GM18861 (cell line): Measurements from ENCODE around the gene CCND3.
"Not testable (repeated sequence)": the region's sequence is repeated elsewhere in the genome, so short reads cannot be mapped to it uniquely, and the experiment has no call there.

Source experiments
- ATAC-seq: cut with Tn5 transposase; IDR thresholded peaks from one replicate; pipeline ENCODE4 v1.9.1; 2021; ENCODE audit not compliant: unreplicated experiment

The CCND3 gene

DNA sequence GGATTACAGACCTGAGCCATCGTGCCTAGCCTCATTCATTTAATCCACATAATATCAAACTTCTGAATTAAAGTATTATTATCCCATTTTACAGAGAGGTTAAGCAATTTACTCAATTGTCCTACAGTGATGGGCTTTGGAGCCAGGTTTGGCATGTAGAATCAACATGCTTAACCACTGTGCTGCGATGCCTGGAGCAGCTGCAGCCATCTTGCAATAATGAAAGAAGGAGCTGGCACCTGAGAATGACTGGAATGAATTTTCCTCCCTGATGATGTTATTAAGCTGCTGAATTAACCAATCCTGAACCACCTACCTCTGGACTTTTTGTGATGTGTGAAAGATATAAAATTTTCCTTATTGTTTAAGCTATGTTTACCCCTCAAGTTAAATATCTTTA is 13.1 kb upstream of the CCND3 start:
- no peak for ATAC-seq

DNA sequence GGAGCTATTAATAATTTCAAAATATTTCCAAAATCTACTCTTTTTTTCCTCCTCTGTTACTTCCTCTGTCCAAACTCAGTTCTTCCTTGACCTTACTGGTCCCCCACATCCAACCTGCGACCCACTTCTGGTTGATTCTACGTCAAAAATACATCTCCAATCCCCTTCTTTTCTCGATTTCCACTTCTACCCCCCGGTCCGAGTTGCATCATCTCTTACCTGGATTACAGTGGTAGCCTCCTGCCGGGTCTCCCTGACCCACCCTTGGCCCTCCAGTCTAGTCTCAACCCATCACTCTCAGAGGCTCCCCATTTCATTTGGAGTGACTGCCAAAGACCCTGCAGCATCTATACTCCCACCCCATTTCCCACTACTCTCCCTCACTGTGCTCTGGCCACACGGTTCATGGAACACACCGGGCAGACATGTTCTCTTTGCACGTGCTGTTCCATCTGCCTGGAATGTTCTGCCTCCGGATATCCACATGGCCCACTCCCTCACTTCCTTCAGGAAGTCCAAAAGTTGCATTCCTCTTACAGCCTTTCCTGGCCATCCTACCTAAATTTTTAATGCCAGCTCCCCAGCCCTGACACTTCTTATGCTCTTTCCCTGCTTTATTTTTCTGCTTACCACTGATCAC is 6.1 kb upstream of the CCND3 start:
- no peak for ATAC-seq

DNA sequence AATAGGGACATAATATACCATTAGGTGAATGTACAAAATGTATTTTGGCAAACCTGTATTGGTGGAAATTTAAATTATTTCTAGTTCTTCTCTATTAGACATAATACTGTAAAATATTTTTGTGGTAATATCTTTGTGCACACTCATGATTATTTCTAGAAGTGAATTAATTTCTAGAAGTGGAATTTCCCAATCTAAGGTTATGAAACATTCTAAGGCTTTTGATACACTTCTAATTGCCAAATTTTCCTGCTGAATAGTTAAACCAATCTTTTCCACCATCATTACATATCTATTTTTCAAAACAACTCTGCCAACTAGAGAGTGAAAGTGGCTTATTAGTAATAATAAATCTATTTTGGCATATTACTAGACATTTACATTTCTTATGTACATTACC is 1.8 kb upstream of the CCND3 start:
- no peak for ATAC-seq

DNA sequence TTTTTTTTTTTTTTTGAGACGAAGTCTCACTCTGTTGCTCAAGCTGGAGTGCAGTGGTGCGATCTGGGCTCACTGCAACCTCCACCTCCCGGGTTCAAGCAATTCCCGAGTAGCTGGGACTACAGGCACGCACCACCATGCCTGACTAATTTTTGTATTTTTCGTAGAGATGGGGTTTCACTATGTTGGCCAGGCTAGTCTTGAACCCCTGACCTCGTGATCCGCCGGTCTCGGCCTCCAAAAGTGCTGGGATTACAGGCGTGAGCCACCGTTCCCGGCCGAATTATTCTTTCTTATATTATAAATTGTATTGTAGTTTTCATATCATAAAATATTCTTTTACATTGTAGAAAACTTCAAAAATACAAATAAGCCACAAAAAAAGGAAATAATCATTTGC is 1.3 kb upstream of the CCND3 start:
- ATAC-seq = not testable (repeated sequence)

DNA sequence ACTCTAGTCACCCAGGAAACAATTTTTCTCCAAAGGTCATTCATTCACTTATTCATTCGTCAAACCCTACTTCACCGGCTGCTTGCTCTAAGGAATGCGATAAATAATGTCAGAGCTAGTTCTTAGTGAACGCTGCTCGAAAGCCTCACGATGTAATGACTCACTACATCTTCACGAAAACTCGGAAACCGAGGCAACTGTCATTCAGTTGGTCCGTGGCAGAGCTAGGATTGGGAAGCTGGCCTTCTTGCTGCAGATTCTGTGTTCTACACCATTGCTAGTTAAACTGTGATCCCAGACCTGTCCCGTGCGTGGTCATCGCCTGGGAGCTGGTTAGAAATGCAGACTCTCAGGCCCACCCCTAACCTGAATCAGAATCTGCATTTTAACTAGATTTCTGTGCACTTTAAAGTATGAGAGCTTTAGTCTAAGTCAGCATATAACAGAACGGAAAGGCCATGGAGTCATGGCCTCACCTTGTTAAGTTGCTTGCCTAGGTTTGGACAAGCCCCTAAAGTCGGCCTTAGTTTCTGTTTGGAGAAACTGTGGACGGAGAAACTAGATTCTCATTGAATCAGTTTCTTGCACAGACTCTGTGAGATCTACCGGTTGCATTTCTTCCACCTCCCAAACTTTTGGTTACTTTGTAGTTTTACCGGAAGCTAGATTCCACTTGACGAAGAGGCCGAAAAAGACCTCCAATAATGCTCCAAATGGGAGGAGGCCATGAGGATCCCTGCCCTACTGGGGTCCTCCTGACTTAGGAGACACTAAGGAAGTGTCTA is 651 bp upstream of the CCND3 start:
- ATAC-seq = no peak

DNA sequence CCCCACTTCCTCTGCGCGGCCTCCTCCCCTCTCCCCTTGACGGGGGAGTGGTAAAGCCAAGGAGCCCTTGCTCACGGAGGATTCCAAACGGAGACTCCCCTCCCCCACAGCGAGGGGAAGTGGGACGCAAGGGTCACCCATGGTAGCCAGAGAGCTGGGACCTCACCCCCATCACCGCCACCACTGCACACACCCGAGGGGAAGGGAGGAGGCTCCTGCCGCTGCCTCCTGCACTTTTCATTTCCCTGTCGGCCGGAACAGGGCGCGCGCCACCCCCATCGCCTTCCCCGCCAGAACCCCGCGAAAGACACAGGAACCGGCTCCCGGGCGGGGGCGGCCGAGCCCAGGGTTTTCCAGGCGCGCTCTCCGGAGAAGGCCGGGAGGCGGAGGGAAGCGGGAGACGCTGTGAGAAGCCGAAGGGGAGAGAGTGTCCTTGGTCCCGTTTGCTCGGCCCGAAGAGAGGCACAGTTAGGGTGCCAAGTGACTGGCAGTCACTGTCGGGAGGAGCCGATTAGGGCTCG is 789 bp downstream of the CCND3 start:
- ATAC-seq = no peak

DNA sequence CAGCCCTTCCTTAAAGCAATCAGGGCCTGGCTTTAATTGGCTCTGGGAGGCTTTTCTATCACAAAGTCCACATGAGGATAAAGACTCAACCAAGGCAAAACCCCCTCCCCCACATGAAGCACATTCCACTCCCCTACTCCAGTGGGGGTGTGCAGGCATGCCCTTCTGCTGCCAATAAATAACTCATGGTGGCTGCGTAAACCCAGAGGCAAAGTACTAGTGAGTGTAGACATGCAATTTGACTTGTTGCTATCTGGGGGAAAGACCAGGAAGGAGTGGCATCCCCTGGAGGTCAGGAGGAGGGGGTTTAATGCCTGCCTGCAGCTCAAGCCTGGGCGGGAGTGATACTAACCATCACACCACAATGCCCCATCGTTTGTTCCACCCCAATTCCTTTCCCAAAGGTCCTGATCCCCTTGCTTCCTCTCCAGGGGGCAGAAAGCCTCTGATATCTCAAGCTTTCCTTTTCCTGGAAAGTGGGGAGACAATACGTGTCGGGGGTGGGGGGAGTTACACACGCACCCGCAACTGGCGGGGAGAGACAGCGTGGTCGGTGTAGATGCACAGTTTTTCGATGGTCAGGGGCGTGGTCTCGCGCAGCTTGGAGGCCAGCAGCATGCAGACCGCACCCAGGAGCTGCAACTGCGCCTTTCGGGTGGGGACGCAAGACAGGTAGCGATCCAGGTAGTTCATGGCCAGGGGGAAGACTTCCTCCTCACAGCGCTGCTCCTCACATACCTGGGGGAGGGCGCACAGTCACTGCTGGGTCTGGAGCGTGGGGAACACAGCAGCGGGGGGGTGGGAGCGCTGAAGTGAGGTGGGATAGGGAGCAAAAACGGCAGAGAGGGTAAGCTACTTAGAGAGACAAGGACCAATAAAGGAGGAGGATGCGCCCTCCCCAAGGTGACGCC is 1.5 kb downstream of the CCND3 start:
- ATAC-seq = no peak

DNA sequence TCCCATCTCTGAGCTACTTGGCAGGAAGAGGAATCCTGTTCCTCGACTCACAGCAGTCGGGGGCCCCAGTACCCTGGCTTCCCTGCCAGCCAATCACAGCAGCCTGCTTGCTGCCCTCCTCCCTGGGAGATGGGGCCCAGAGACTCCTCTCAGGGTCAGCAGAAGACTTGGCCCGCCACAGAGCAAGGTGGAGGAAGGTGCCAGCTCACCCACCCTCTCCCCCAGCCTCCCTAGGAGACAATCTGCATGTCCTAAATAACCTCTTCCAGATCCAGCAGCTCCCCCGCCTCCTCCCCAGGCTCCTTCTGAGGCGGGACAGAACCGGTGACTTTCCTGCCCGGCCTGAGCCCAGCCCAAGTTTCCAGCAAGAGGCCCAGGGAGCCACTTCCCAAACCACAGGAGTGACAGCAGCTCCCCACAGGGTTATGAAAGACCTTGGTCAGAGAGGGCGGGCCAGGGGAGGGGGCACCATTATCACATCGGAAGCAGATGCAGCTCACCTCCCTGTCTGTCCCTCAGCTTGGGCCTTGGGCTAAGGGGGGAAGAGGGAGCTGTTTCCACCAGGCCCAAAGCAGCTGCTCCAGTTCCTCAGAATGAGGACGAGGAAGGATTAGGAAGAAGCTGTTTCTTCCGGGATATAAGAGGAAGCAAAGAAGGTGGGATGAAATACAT is 2.3 kb downstream of the CCND3 start:
- ATAC-seq = no peak

DNA sequence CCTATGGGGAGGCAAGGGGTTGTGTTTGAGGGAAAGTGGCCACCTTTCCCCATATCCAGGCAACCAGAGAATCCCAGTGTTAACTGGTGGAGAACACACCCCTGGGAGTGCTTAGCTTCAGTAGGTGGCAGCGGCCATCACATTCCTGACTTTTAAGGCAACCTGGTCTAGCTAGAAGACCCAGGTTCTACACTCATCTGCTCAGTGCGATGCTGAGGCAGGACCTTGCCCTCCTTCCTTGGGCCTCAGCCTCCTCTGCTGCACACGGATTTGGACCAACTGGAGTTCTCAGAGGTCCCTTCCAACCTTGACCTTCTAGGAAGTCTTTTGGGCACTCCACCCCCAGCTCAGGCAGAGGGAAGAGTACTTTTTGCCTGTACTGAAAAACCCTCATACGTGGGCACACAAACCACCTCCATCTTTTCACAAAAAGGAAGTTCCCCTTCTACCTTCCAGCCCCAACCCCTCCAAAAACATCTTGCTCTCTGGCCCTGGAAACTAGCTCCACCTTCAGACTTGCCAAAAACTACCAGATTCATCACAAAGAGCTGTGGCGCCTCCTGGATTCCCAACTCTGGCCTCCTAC is 2.9 kb downstream of the CCND3 start:
- ATAC-seq = no peak

DNA sequence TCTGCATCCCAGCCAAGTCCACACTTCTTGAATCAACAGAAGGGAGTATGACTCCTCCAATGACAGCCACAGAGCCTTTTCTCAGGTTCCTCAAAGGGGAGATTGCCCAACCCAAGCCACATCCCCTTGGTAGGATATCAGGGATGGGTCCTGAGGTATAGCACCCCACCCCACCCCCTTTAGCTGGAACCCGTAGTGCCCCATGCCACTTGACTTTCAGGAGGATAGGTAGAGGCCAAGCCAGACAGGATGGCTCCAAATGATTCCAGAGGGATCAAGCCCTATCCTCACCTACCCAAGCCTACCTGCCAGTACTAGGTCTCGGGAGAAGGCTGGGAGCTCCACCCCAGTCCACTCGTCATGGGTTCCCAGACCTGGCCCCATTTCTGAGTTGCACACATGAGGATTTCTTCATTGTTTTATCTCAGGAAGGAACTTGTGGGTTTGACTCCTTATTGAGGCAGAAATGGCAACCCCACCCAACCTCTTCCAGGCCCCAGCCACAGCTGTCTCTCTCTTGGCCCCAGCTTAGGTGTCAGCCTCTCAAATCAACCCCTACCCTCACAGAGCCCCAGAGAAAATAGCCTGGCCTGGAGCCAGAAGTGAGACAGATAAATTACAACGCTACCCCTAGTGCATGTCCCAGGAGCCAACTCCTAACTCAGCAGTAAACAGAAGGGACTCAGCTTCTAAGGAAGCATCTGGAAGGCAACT is 3.6 kb downstream of the CCND3 start:
- ATAC-seq = no peak

DNA sequence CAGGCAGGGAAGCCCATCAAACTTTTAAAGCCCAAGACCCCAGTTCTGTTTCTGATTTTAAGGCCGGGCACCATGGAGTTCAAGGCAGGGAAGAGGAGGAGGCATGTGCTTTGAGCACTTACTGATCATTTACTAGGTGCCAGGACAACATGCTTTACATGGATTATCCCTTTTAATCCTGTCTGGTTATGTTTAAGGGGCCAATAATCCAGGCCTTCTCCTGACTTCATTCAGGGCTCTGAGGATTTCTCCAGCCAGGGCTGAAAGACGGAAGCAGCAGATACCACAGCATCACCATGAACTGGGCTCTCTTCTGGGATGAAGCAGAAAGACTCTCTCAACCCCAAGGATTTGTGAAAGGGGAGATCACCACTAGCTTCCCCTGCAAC is 4.1 kb downstream of the CCND3 start:
- no peak for ATAC-seq

DNA sequence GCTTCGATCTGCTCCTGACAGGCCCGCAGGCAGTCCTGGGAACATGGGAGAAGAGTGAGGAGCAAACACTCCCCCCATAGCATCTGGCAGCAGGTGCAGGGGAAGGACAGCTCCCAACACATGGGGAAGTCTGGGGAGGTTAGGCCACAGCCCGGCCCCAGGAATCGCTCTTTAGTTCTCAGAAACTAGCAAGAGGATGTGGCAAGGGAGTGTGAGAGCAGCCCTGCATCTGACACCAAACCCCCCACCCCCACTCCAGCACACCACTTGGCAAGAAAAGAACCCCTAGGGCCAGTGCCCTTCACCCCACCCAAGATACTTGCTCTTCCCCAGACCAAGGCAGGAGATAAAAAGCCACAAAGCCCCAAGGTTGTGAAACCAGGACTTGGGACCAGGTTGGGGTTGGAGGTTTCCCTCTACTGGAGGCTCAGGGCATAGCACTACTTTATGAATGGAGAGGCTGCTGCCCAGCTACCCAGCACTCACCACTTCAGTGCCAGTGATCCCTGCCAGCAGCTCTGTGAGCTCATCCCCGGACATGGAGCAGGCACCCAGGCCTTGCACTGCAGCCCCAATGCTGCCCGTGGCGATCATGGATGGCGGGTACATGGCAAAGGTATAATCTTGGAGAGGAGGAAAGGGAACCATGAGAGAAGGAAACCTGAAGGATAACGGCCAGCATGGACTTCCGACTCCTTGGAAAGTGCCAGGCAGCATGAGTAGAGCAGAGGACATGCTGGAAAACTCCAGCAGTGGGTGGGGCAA is 5.4 kb downstream of the CCND3 start:
- ATAC-seq = no peak

DNA sequence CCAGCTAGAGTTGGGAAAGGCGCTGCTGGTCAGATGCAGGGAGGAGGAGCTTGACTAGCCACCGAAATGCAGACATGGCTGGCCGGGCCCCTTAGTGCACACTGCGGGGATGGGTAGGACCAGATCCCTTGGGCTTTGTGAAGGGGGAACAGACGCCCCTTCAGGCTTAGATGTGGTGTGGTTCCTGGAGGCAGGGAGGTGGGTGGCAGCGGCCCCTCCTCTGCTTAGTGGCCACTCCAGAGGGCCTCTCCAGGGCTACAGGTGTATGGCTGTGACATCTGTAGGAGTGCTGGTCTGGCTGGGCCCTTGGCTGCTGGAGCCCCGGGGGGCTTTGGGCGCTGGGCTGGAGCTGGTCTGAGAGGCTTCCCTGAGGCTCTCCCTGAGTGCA is 5.9 kb downstream of the CCND3 start:
- ATAC-seq = no peak

DNA sequence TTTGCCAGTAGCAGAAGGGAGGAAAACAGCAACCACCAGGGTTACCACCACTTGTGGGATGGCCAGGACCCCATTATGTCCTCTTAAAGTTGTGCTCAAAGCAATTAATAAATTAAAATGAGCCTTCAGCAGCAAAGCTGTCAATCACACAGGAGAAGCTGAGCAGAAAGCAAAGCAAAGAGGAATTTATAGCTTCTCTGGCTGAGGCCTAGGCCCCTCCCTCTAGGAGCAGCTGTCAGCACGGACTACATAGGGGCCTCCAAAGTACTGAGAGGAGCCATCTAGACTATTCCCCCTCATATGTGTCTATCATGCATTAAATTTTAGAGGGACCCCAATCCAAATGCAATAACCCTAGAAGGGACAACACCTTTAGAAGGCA is 6.4 kb downstream of the CCND3 start:
- ATAC-seq = no peak

DNA sequence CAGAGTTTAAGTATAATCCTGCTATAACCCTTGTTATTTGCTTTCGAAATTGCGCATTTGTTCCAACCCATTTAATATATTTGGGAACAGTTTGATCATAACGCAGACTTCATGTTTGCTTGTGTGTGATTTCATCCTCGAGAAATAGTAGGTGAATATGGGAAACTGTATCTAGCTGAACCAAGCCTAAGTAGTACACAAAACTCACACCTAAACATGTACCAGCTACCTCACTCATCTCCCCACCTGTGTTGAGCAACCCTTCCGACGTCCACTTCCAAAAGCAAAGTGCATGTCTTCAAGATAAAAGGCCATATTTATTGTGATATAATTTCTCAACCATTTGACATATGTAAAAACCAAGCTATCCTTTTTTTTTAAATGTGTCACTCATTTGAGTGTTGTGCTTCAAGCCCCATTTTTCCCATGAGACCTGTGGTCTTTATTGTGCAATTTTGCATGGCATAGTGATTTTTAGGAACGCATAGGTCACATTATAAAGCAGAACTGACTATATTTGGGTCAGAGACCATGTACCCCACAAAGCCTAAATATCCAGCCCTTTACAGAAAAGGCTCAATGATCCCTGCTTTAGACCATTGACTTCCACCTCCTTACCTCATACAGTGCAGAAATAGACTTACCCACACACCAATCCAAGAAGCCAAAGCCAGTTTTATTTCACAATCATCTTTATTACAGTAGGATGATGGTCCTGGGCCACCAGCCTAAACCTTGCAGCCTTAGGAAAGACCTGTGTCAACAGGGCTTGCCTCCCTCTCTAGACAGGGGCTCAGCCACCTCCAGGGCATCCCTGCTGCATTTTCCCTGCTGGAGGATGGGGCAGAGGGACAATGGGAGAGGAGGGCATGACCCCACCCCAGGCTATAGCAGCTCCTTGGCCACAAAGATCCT is 7.1 kb downstream of the CCND3 start:
- ATAC-seq = no peak

DNA sequence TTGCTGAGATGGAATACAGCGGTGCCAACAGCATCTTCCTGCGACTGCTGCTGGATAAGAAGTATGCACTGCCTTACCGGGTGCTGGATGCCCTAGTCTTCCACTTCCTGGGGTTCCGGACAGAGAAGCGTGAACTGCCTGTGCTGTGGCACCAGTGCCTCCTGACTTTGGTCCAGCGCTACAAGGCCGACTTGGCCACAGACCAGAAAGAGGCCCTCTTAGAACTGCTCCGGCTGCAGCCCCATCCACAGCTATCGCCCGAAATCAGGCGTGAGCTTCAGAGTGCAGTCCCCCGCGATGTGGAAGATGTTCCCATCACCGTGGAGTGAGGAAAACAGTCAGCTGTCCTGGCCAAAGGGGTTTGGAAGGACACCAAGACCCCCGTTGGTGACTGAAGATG is 9.2 kb downstream of the CCND3 start:
- ATAC-seq = no peak

DNA sequence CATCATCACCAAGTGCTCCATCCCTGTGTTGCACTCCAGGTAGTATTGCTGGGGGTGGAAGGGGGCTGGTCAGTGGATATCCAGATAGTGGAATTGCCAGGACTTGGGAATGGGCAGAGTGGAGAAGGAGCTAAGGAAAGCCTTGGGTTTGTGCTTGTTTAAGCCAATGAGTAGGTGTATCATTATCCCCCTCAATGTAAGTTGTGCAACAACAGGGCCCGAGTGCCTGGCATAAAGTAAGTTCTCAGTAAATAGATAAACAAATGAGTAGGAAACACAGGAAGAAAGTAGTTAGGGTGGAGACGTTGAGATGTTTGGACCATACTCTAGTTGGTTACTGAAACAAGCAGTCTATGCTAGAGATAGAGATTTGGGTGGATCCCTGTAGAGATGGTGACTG is 9.8 kb downstream of the CCND3 start:
- ATAC-seq = no peak

DNA sequence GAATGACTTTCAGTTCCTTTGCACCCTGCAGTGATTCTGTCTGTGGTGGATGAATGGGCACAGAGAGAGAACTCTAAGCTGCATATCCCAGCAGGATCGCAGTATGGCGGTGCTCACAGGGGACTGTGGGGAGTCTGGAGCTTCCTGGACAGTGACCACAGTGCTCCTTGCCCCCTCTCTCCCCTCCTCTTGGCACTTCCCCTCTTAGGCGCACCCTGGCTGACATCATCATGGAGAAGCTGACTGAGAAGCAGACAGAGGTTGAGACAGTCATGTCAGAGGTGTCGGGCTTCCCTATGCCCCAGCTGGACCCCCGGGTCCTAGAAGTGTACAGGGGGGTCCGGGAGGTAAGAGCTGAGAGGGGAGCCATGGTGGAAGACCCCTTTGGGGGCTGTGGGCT is 11.7 kb downstream of the CCND3 start:
- no peak for ATAC-seq
